ENCODE results near the gene CADPS. TPM values are rescaled to one million over a fixed set of nuclear protein-coding genes. Genes with fewer than 3 reads are reported as not detected.

The CADPS gene
- total and polyA plus RNA-seq, 10 donors, result 0.16 to 3.6 (median 0.40) TPM

DNA sequence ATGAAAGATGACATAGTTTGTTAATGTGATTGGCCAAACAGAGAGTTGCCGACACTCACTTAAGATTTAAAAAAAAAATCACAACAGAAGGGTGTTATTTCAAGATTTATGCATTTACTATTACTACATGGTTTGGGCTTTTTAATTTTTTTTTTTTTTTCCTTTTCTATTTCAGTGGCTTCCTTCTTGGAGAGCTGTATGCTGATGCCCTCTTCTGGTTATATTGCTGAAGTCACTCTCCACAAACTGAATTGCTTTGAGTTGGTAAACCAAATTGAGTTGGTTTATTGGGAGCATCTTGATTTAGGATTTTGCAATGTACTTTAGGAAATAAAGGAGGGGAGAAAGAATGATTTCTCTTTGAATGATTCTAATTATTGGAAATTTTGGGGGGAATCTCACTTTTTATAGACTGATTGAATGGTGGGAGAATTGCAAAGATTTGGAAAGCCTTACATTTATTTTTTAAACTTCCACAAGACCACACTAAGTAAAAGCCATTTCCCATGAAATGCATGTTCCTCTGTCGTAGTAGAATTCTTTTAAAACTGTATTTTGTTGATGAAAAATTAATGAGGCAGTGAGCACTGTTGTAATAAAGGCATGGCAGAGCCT lies 315.3 kb downstream of the CADPS start:
- intact Hi-C loops (cut with DNase I; ENCODE audit: low total_unique reads), result loop anchor here (10.0 kb wide), 1 partner anchor 225 kb away; no protein-coding TSS in a partner anchor
- Histone ChIP-seq H3K4me1 (no peaks in the 10 kb centered on the region), H3K9me3 (no peaks in the 10 kb centered on the region), H3K27me3 (replicated peaks in 1 of 7) (no peaks in the 10 kb centered on the region), H3K4me3 (no peak overlapping the region), H3K36me3 (no peaks in the 10 kb centered on the region), H3K27ac (no peak overlapping the region)
- DNase-seq, result no peak
- TF ChIP-seq, protein P1, sequence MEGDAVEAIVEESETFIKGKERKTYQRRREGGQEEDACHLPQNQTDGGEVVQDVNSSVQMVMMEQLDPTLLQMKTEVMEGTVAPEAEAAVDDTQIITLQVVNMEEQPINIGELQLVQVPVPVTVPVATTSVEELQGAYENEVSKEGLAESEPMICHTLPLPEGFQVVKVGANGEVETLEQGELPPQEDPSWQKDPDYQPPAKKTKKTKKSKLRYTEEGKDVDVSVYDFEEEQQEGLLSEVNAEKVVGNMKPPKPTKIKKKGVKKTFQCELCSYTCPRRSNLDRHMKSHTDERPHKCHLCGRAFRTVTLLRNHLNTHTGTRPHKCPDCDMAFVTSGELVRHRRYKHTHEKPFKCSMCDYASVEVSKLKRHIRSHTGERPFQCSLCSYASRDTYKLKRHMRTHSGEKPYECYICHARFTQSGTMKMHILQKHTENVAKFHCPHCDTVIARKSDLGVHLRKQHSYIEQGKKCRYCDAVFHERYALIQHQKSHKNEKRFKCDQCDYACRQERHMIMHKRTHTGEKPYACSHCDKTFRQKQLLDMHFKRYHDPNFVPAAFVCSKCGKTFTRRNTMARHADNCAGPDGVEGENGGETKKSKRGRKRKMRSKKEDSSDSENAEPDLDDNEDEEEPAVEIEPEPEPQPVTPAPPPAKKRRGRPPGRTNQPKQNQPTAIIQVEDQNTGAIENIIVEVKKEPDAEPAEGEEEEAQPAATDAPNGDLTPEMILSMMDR (IDR thresholded peaks at IDR 0.05 in 8 of 11, conservative IDR thresholded peaks at IDR 0.05 in 3 of 11), result no peak
- TF ChIP-seq POLR2AphosphoS5 (IDR thresholded peaks at IDR 0.05), result no peak
- no peak for TF ChIP-seq POLR2A (IDR thresholded peaks at IDR 0.05)
- WGBS, 5 donors, result 30 to 45% (median 40%) methylated on average over 2 of the region's 2 CpGs

DNA sequence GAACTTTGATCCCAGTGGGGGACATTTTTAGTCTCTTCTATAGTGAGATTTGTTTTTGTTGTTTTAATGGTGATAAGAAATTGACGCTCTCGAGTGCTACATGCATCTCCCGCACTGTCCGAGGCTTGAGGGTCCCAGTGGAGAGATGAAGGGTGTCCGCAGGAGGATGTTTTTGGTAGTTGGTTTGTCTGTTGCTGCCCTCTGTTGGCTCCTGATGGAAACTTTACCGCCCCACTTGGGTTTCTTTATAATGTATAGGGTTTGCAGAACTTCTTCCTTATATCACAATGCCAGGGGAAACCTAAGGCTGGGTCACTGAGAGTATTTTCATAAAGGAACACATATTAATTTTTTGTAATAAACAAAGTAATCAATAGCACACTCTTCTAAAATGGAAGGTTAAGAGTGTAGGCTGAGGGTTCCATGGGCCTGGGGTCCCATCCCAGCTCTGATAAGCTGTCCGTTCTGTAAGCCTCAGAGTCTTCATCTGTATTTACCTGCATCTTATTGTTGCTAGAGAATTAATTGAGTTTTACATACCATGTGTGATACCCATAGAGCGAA lies 316.6 kb downstream of the CADPS start:
- DNase-seq, result no peak
- Histone ChIP-seq H3K27me3 (replicated peaks in 1 of 7) (no peaks in the 10 kb centered on the region), H3K27ac (no peak overlapping the region), H3K9me3 (no peaks in the 10 kb centered on the region), H3K4me1 (no peaks in the 10 kb centered on the region), H3K36me3 (no peaks in the 10 kb centered on the region), H3K4me3 (no peak overlapping the region)
- no peak for TF ChIP-seq POLR2A (IDR thresholded peaks at IDR 0.05)
- TF ChIP-seq, protein P1 (IDR thresholded peaks at IDR 0.05 in 8 of 11, conservative IDR thresholded peaks at IDR 0.05 in 3 of 11), result peak in 1 of 11 experiments; percentile 7
- TF ChIP-seq POLR2AphosphoS5 (IDR thresholded peaks at IDR 0.05), result no peak
- intact Hi-C loops (cut with DNase I; ENCODE audit: low total_unique reads), result loop anchor here (10.0 kb wide), 1 partner anchor 224 kb away; no protein-coding TSS in a partner anchor
- 31 to 39% (median 34%) methylated on average over 8 of the region's 8 CpGs for WGBS, 5 donors

DNA sequence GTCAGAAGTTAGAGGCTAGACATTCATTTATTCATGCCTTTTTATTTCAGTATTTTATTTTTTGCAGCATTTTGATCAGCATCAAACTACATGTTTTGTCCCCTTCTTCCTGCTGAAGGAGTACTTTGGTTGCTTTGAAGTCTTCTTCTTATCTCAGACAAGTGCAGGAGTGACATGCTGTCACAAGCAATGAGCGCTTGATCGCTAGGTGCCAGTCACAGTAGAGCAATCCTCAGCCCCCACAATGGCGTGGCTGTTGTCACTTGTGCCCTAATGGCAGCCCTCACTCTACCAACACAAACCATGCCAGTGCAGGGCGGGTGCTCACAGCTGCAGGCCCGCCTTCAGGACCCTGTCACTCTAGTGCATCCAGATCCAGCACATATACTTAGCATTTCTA lies 317.2 kb downstream of the CADPS start:
- 82 to 91% (median 87%) methylated on average over 4 to 5 of the region's 5 CpGs for WGBS, 5 donors
- no peak overlapping the region for H3K4me3 ChIP-seq
- no peaks in the 10 kb centered on the region for H3K4me1 ChIP-seq
- TF ChIP-seq POLR2A (IDR thresholded peaks at IDR 0.05) (no peak), POLR2AphosphoS5 (IDR thresholded peaks at IDR 0.05) (no peak)
- TF ChIP-seq, protein P1 (IDR thresholded peaks at IDR 0.05 in 8 of 11, conservative IDR thresholded peaks at IDR 0.05 in 3 of 11), result no peak
- H3K27me3 ChIP-seq (replicated peaks in 1 of 7), result no peaks in the 10 kb centered on the region
- intact Hi-C loops (cut with DNase I; ENCODE audit: low total_unique reads), result loop anchor here (10.0 kb wide), 1 partner anchor 223 kb away; no protein-coding TSS in a partner anchor
- no peaks in the 10 kb centered on the region for H3K36me3 ChIP-seq
- no peak overlapping the region for H3K27ac ChIP-seq
- H3K9me3 ChIP-seq, result no peaks in the 10 kb centered on the region
- no peak for DNase-seq

DNA sequence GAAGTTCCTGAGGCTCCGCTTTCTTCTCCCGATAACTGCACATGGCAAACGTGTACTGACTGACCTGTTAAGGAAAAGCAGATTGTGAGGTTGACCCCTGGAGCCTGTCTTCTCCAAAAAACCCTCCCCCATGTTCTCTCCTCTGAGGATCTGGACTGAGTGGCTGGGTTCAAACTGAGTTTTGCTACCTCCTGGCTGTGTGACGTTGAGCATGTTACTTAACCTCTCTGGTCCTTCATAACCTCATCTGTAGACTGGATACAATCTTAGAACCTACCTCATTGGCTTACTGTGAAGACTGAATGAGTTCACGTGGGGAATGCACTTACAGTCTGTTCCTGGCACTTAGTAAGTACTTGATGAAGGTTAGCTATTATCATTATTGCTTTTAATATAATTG lies 317.8 kb downstream of the CADPS start:
- H3K36me3 ChIP-seq, result no peaks in the 10 kb centered on the region
- TF ChIP-seq, protein P1 (IDR thresholded peaks at IDR 0.05 in 8 of 11, conservative IDR thresholded peaks at IDR 0.05 in 3 of 11), result no peak
- TF ChIP-seq POLR2A (IDR thresholded peaks at IDR 0.05), result no peak
- TF ChIP-seq POLR2AphosphoS5 (IDR thresholded peaks at IDR 0.05), result no peak
- H3K9me3 ChIP-seq, result no peaks in the 10 kb centered on the region
- H3K4me3 ChIP-seq, result no peak overlapping the region
- no peak overlapping the region for H3K27ac ChIP-seq
- no peaks in the 10 kb centered on the region for H3K27me3 ChIP-seq (replicated peaks in 1 of 7)
- no peak for DNase-seq
- intact Hi-C loops (cut with DNase I; ENCODE audit: low total_unique reads), result loop anchor here (10.0 kb wide), 1 partner anchor 223 kb away; no protein-coding TSS in a partner anchor
- no peaks in the 10 kb centered on the region for H3K4me1 ChIP-seq
- 38 to 84% (median 71%) methylated on average over 2 to 5 of the region's 5 CpGs for WGBS, 5 donors
